Hair follicular keratinocyte (primary cell): ENCODE data around the gene CAPSL. TPM values are rescaled to one million over a fixed set of nuclear protein-coding genes. Genes with fewer than 3 reads are reported as not detected.

ENCODE experiments used
- total RNA-seq: library from RNA; depleted of rRNA; stranded (reverse); fragments of >200 nt; gene quantifications from 2 replicates; pipeline ENCODE4 v1.2.3, GENCODE V29; 2015

CAPSL gene
- not detected in 2 replicates for total RNA-seq

GRCh38 chr5:35938568-35939227 is at the start of gene CAPSL:
CAPSL (minus strand) TSS chr5:35938622; CDS start chr5:35921120, 17,502 bp downstream.

DNA sequence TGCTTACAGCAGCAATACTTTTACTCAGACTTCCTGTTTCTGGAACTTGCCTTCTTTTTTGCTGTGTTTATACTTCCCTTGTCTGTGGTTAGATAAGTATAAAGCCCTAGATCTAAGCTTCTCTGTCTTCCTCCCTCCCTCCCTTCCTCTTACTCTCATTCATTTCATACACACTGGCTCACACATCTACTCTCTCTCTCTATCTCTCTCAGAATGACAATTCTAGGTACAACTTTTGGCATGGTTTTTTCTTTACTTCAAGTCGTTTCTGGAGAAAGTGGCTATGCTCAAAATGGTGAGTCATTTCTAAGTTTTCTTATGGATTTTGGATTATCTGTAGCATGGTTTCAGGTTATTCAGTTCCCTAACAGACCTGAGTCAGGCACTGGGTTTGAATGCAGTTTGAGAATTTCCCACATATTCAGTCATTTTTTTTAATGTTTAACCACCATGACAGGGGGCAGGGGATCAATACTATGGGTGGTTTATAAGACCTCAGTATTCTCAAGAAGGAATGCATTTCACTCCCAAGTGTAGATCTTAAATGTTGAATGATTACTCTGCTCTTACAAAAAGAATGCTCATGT is 81.6 kb downstream of the CAPSL start, which contains the start of gene IL7R:
TSS of gene IL7R (plus strand) at position 127 of the 587 bp plus-strand sequence. CDS start at position 214, 87 bp downstream.

Other genes starting within 250 kb of the CAPSL start
- gene IL7R, start 81.7 kb downstream of the CAPSL start, total RNA-seq: 4.1 and 5.5 TPM in 2 replicates
- gene UGT3A1, start 52.8 kb upstream of the CAPSL start, total RNA-seq: not detected in 2 replicates
- 0.08 and 0.30 TPM in 2 replicates for gene UGT3A2, start 128.3 kb upstream of the CAPSL start, total RNA-seq
- gene LMBRD2, start 213.3 kb upstream of the CAPSL start, total RNA-seq: 3.3 and 3.9 TPM in 2 replicates
- 27.9 and 48.9 TPM in 2 replicates for gene SKP2, start 213.5 kb upstream of the CAPSL start, total RNA-seq